SH-SY5Y (cell line): ENCODE measurements around the gene TOMM22.

Experiments
- GATA2 ChIP-seq: IDR thresholded peaks from 2 replicates; pipeline ENCODE4 v1.6.1; 2011; ENCODE audit warnings: mild to moderate bottlenecking, low read depth, low read length
- GATA3 ChIP-seq: IDR thresholded peaks from 2 replicates; pipeline ENCODE4 v1.6.1; 2011; ENCODE audit warnings: low read depth, mild to moderate bottlenecking, low read length, moderate library complexity

- no peak for TF ChIP-seq GATA2
- no peak for TF ChIP-seq GATA3
These were observed 43.0 kb upstream of the TOMM22 start for GRCh38 chr22:38638728-38639127.
